ENCODE data around the gene WIPF2. TPM values are rescaled to one million over a fixed set of nuclear protein-coding genes. Genes with fewer than 3 reads are reported as not detected.

The WIPF2 gene
- total and polyA plus RNA-seq, 2 donors (not counting 3 experiments of a cell fraction or from before 2014, with no cell fraction given) = 8.4 to 30.4 TPM

DNA sequence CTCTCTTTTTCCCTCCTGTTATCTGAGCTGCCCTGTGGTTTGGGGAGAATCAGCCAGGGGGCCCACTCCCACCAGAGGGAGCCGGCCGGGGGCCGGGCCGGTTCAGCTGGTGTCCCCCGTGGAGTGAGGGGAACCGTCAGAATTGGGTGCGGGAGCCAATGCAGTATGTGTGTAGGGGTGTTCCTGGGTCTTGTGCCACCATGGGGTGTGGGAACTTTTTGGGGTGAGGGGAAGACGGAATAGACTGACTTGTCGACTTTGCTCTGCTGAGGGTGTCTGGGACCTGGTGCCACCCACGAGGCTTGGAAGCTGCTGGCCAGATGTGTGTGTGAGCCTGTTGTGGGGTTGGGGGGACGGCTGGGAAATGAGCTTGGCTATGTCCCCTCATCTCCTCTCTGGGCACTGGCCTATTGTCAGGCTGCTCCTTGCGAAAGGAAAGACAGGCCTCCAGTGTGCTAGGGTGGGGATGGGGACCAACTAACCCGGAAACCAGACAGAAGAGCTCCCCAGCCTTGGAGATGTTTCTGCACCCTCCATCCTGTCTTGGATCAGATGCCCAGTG lies 99.8 kb downstream of the WIPF2 start:
- POLR2A ChIA-PET = interaction anchor here (1.0 kb wide), 1 partner anchor 26 kb away, joined by 3 read pairs; no protein-coding TSS in a partner anchor
- no TSS peak for BruUV-seq (replicated peaks)

More for the DNA sequence above, 99.8 kb downstream of the WIPF2 start:
- intact Hi-C loops (cut with micrococcal nuclease) (loop anchor here (1.0 kb wide), 1 partner anchor 24 kb away; no protein-coding TSS in a partner anchor), dilution Hi-C loops (cut with MboI; ENCODE audit: extremely low pct_ligation_motif_present, low sequenced_read_pairs) (no loop called here)
- CTCF ChIA-PET = interaction anchor here (0.6 to 6.9 kb wide), 9 partner anchors 9 to 108 kb away, joined by 3 to 109 read pairs (median 6); no protein-coding TSS in a partner anchor
- Histone ChIP-seq H3K9me3 (replicated peaks; ENCODE audit: control insufficient read depth, insufficient read depth, low read length) (no peaks in the 10 kb centered on the region), H3K27ac (ENCODE audit: insufficient read depth, low read depth, low read length) (peak overlapping the region; percentile 83), H3K79me2 (ENCODE audit: control insufficient read depth, insufficient read depth, low read length) (peaks cover 43% of the 10 kb centered on the region), H2AFZ (ENCODE audit: low read depth, low read length) (no peak overlapping the region), H3K4me2 (ENCODE audit: insufficient read depth, low read length) (peak overlapping the region; percentile 88), H3K9ac (replicated peaks; ENCODE audit: extremely low read depth, insufficient read depth, low read length) (peak overlapping the region; percentile 89), H3K36me3 (ENCODE audit: control insufficient read depth in 2 of 2, extremely low read depth in 1 of 2, insufficient read depth in 2 of 2, low read length in 2 of 2) (no peaks in the 10 kb centered on the region), H4K20me1 (replicated peaks; ENCODE audit: control insufficient read depth, extremely low read depth, insufficient read depth, low read length) (no peaks in the 10 kb centered on the region), H3K27me3 (ENCODE audit: control insufficient read depth in 2 of 2, insufficient read depth in 2 of 2, low read length in 2 of 2) (no peaks in the 10 kb centered on the region), H3K9me1 (replicated peaks; ENCODE audit: control insufficient read depth, extremely low read depth, insufficient read depth, low read length) (no peaks in the 10 kb centered on the region), H3K4me3 (replicated peaks in 1 of 3; ENCODE audit: insufficient read depth in 1 of 3, low read depth in 1 of 3, low read length in 3 of 3) (peak overlapping the region; percentile 63 to 66 (median 65)), H3K4me1 (ENCODE audit: control insufficient read depth, extremely low read depth, insufficient read depth, low read length) (peaks cover 79% of the 10 kb centered on the region)
- FAIRE-seq (peak; percentile 73), DNase-seq (ENCODE audit: low read depth, low spot score) (peak; percentile 44)
- TF ChIP-seq POLR2AphosphoS5 (IDR thresholded peaks at IDR 0.05; ENCODE audit: insufficient read depth, low read depth, low read length) = no peak
- TF ChIP-seq, protein P1, sequence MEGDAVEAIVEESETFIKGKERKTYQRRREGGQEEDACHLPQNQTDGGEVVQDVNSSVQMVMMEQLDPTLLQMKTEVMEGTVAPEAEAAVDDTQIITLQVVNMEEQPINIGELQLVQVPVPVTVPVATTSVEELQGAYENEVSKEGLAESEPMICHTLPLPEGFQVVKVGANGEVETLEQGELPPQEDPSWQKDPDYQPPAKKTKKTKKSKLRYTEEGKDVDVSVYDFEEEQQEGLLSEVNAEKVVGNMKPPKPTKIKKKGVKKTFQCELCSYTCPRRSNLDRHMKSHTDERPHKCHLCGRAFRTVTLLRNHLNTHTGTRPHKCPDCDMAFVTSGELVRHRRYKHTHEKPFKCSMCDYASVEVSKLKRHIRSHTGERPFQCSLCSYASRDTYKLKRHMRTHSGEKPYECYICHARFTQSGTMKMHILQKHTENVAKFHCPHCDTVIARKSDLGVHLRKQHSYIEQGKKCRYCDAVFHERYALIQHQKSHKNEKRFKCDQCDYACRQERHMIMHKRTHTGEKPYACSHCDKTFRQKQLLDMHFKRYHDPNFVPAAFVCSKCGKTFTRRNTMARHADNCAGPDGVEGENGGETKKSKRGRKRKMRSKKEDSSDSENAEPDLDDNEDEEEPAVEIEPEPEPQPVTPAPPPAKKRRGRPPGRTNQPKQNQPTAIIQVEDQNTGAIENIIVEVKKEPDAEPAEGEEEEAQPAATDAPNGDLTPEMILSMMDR (IDR thresholded peaks at IDR 0.05; ENCODE audit: extremely low read depth in 1 of 2, insufficient read depth in 1 of 2, low read depth in 1 of 2, low read length in 2 of 2) = peak; percentile 16 to 30

Data from endothelial cell of umbilical vein (primary cell).